ENCODE data around the gene EPS8L3.

EPS8L3 gene

DNA sequence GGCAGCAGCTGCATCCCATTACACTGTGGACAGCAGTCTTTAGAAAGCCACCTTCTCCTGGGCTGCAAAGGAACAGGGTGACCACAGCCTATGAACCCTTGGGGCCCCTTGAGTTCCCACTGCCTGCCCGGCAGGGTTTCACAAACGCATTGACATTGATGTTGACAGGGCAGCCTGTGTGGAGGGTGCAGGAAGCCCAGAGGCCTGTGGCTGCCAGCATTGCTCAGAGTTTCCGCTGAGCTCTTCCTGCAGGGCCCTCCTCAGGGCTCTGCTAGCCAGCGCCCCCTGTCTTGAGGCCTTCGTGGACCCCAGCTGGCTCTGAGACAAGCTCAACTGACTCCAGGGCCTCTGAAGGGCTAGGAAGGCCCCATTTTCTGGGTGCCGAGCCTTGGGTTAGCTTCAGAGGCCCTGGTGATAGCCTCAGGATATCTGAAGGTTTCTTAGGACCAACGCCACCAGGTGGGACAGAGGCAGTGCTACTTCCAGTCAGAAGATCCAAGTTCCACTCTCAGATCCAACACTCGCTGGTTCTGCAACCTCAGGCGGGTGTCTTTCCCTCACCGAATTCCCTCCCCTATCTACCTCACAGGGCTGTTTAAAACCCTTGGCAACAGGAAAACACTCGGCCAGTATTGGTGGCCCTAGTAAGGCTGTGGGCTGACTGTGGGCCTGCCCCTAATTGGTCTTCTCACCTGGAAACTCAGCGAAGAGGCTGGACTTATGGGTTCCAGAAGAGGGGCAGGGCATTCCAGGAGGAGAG is 27.2 kb upstream of the EPS8L3 start:
- DNase-seq (ENCODE audit: low read depth in 1 of 2, low spot score in 1 of 2) = no peak
- in situ Hi-C loops (cut with HindIII; ENCODE audit: low pct_unique_long_range_greater_than_20kb, low sequenced_read_pairs) = no loop called here
- TF ChIP-seq JUND (IDR thresholded peaks at IDR 0.05; ENCODE audit: low read depth) = no peak

DNA sequence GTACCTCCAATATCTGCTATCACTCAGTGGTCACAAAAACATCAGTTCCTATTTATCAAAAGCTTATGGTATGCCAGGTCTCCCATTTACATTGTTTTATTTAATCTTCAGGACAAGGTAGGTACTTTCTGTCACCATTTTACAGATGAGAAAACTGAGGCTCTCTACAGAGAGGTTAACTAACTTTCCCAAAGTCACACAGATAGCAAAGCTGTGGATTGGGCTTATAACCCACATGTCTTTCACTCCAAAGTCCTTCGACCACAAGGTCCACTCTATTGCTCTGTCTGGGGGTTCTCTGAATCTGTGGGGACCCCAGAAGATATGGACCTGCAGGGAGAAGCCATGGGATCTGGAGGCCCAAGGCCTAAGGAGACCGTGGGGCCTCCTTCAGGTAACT is 26.6 kb upstream of the EPS8L3 start:
- TF ChIP-seq JUND (IDR thresholded peaks at IDR 0.05; ENCODE audit: low read depth) = no peak
- in situ Hi-C loops (cut with HindIII; ENCODE audit: low pct_unique_long_range_greater_than_20kb, low sequenced_read_pairs) = no loop called here
- no peak for DNase-seq (ENCODE audit: low read depth in 1 of 2, low spot score in 1 of 2)

DNA sequence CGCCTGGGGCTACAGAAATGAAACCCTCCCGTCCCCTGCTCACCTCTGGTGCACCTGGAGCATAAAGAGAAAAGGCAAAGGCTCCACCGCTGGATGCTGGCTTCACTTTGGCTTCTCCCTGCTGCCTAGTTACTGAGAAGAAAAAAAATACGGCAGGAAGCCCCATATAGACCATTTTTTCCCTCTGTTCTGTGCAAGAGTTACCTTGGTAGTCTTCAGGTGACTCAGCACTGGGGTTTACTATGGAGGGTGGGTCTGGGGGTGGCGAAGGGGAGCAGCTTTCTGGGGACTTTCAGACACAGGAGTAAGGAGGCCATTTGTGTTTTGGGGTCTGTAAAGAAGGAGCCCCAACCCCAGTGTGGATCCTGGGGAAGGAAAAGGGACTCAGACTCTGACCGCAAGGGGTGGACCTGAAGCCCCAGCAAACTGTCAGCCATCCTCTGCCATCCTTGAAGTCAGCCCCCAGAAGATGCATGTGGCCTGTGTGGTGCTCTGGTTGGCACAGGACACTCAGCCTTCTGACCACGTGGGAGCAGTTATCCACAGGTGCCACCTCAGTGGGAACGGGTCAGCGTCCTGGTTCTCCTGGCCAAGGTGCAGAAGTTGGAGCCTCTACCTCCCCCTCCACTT is 25.9 kb upstream of the EPS8L3 start:
- in situ Hi-C loops (cut with HindIII; ENCODE audit: low pct_unique_long_range_greater_than_20kb, low sequenced_read_pairs) = no loop called here

DNA sequence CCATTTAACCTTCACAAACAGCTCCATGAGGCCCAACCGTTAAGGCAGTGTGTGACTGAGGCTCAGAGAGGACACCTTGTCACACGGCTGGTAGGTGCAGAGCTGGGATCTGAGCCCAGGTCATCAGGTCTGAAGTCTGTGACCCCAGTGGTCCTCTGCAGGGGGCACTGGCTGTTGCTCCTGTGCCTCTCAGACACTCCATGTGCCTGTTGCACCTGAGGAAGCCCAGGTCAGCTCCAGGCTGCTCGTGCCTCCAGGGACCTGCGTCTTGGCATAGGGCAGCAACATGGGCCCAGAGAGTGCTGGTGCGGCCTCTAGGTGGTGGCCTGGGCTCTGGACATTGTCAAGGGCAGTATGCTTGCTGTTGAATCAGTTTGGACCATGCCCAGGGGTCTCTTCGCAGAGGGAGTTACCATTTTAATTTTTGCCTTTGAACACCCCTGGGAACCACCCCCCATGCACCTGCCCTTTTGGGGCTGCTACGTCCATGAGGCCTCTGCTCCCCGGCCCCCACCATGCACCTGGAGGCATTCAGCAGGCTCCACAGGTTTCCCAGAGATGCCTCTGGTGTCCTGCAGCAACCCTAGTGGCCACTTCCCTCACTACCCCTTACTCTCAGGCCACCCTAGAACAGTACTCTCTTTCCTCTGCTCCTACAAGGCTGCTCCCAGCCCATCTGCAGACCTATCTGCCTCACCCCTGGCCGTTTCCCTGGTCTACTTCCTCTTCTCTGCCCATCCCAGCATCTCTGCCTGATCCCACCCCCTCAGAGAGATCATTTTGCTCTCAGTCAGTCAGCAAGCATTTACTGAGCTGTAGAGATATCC is 25.2 kb upstream of the EPS8L3 start:
- in situ Hi-C loops (cut with HindIII; ENCODE audit: low pct_unique_long_range_greater_than_20kb, low sequenced_read_pairs) = no loop called here
- TF ChIP-seq JUND (IDR thresholded peaks at IDR 0.05; ENCODE audit: low read depth) = no peak
- peak; percentile 65 to 75 for DNase-seq (ENCODE audit: low read depth in 1 of 2, low spot score in 1 of 2)

More for the DNA sequence above, 25.9 kb upstream of the EPS8L3 start:
- no peak for TF ChIP-seq JUND (IDR thresholded peaks at IDR 0.05; ENCODE audit: low read depth)
- no peak for DNase-seq (ENCODE audit: low read depth in 1 of 2, low spot score in 1 of 2)

DNA sequence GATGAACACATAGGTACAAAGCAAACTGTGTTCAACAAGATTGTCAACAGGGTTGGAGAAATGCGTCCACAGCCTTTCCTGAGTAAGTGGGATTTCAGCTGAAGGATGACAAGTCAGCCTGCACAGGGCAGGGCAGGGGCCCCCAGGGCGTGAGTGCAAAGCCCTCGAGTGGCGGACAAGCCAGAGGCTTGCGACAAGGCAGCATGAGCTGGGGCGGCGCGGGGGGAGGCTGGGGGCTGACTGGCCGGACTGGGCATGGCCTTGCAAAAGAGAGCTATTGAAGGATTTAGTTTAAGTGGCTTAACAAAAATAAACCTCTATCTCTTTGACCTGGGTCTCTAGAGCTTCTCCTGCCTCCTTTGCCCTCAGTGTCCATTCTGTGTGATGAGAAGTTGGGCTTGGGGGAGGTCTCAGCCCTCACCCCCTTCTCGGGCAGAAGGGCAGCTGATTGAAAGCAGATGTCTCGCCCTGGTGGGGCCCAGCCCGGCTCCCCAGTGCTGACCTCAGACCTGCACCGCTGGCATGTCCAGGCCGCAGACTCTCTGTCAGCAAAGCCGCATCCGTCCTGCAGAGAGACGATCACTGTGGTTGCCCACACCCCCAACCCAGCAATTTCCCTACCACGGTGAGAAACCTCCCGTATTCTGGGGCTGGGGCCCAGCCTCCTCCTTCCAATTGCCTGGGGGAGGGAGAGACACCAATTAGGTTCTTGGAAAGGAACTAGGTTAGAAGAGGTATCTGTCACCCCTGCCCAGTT is 24.3 kb upstream of the EPS8L3 start:
- in situ Hi-C loops (cut with HindIII; ENCODE audit: low pct_unique_long_range_greater_than_20kb, low sequenced_read_pairs) = no loop called here
- no peak for DNase-seq (ENCODE audit: low read depth in 1 of 2, low spot score in 1 of 2)
- TF ChIP-seq JUND (IDR thresholded peaks at IDR 0.05; ENCODE audit: low read depth) = no peak

DNA sequence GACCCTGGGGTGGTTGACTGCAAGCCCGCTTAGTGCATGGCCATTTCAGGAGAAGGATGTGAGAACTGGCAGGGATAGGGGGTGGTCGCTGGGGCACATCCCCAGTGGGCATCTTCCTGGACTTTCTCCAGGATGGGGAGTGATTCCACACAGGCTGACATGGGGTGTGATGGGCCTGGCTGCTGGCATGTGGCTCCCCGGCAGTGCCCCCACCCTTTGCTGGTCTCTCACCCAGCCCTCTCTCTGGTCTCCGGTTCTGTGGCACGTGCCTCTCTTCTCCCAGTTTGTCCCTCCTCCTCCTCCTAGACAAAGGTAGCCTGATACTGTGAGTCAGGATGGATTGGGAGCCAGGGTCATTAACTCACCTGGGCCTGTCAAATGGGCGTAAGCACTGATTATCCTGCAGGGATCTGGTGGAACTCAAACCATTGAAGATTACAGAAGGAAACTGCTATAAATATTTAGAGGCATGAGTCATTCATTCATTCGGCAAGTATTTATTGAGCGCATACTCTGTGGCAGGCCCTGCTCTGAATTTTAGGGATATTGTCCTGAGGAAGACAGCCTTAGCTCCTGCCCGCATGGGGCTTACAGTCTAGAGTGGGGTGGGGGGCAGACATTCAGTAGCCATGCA is 23.6 kb upstream of the EPS8L3 start:
- in situ Hi-C loops (cut with HindIII; ENCODE audit: low pct_unique_long_range_greater_than_20kb, low sequenced_read_pairs) = no loop called here
- no peak for DNase-seq (ENCODE audit: low read depth in 1 of 2, low spot score in 1 of 2)
- TF ChIP-seq JUND (IDR thresholded peaks at IDR 0.05; ENCODE audit: low read depth) = no peak

DNA sequence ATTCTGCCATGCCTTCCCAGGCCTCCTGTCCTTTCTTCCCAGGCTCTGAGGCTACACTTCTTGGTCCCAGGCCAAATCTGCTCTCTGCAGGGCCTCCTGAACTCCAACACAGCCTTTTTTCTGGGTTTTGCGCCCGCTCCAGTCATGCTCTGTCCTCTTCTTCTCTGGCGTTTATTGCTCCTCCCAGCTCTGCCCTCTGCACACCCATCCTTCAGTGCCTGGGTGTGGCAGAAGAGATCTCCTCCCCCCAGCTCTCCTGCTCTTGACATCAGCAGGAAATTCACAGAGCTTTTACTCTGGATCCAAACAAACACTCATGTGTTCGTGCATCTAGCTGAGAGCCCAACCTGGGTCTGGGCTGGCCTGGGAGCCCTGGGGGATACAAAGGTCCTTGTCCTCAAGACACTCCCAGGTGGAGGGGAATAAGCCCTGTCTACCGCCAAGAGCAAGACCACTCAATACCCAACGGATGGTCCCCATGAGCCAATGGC is 22.9 kb upstream of the EPS8L3 start:
- DNase-seq (ENCODE audit: low read depth in 1 of 2, low spot score in 1 of 2) = peak in 1 of 2 experiments; percentile 20
- no peak for TF ChIP-seq JUND (IDR thresholded peaks at IDR 0.05; ENCODE audit: low read depth)
- in situ Hi-C loops (cut with HindIII; ENCODE audit: low pct_unique_long_range_greater_than_20kb, low sequenced_read_pairs) = no loop called here

DNA sequence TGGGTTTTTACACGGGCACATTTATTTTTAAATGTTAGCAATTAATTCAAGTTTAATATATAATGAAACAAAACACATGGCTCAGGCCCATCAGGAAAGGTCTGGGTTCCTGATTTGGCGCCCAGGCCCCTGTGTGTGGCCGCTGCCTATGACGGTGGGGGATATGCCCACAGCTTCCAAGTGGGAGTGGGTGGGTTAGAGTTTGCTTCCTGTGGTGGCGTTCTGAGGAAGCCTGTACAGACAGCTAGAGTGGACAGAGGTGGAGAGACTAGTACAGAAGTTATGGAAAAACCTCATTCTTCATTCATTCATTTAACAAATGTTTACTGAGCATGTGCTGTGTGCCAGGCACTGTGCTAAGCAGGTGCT is 22.4 kb upstream of the EPS8L3 start:
- TF ChIP-seq JUND (IDR thresholded peaks at IDR 0.05; ENCODE audit: low read depth) = no peak
- in situ Hi-C loops (cut with HindIII; ENCODE audit: low pct_unique_long_range_greater_than_20kb, low sequenced_read_pairs) = no loop called here
- no peak for DNase-seq (ENCODE audit: low read depth in 1 of 2, low spot score in 1 of 2)

DNA sequence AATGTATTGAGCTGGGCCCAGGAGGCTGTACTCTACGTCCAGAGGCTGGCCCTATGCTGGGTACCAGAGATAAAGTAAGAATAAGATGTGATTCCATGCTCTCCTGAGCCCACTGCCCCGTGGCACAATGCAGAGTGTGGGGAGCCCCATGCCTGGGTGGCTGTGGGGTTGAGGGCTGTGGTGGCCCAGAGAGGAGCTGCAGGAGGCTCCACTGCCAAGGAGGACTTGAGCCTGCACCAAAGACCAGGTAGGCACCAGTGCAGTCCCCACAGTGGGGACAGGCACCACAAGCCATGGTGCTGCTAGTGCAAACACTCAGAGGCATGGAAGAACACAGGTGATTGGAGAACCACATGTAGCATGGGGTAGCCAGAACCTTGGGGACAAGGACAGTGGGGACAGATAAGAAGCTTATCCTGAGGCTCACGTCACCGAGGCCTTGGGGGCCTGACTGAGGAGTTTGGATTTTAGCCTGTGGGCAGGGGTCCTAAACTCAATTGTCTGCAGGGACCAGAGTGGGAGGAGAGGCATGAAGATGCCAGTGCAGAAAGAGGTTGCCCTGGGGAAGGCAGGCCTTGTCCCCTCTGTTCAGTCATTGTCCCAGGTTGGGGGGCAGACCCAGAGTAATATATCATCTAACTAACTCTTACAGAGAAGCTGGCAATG is 21.9 kb upstream of the EPS8L3 start:
- TF ChIP-seq JUND (IDR thresholded peaks at IDR 0.05; ENCODE audit: low read depth) = no peak
- in situ Hi-C loops (cut with HindIII; ENCODE audit: low pct_unique_long_range_greater_than_20kb, low sequenced_read_pairs) = no loop called here
- no peak for DNase-seq (ENCODE audit: low read depth in 1 of 2, low spot score in 1 of 2)

DNA sequence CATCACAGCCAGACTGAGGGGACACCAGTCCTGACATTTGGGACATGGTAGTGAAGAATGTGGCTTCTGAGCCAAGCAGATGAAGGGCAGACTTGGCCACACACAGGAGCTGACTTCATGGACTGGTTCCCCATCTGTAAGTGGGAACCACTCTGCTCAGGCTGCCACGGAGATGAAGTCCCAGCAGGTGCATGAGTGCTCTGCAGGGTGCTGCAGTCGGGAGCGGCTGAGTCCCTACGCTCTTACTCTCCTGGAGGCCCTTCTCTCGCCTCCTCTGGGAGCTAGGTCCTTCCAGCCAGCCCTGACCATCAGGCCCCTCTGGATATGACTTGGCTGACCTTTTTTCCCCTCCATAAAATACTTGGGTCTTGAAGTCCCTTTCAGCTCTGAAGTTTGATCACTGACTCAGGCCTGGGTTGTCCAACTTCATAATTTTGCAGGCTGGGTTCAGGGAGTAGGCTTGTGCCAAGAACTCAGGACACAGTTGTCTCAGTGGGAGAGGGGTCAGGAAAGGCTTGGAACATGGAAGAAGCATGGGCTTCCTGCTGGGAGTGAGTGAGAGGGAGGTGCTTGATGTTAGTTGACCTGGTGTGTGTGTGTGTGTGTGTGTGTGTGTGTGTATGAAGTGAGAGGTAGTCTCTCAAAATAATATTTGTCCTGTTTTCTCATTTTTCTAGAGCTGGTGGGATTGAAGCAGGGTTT is 21.0 kb upstream of the EPS8L3 start:
- DNase-seq (ENCODE audit: low read depth in 1 of 2, low spot score in 1 of 2) = no peak
- in situ Hi-C loops (cut with HindIII; ENCODE audit: low pct_unique_long_range_greater_than_20kb, low sequenced_read_pairs) = no loop called here

DNA sequence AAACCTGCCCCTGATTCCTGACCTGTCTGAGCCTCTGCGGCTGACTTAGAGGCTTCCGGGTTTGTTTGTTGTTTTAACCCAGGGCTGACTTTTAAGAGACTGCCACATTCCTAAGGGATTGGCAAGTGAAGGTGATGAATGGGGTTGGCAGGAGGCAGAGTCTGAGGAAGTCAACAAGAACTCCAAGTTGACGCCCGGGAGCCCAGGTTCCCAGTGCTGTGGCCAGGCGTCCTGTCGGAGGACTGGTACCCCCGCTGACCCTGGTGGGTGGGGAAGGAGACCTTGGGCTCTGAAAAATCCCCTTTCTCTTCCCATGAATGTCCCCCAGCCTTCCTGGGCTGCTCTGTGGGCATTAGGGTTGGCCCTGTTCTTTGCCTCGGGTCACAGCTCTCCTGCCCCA is 19.7 kb upstream of the EPS8L3 start:
- TF ChIP-seq JUND (IDR thresholded peaks at IDR 0.05; ENCODE audit: low read depth) = no peak
- in situ Hi-C loops (cut with HindIII; ENCODE audit: low pct_unique_long_range_greater_than_20kb, low sequenced_read_pairs) = no loop called here
- DNase-seq (ENCODE audit: low read depth in 1 of 2, low spot score in 1 of 2) = peak; percentile 42 to 87

More for the DNA sequence above, 21.0 kb upstream of the EPS8L3 start:
- no peak for TF ChIP-seq JUND (IDR thresholded peaks at IDR 0.05; ENCODE audit: low read depth)
